ENCODE measurements around the gene ATP13A2.
"Not testable (repeated sequence)": the region's sequence is repeated elsewhere in the genome, so short reads cannot be mapped to it uniquely, and the experiment has no call there.

Gene ATP13A2

GRCh38 chr1:16978139-16978538 is 33.6 kb downstream of the ATP13A2 start:
- no peak for FAIRE-seq

- FAIRE-seq: no peak
Measured at GRCh38 chr1:16977377-16977776, 34.4 kb downstream of the ATP13A2 start.

DNA sequence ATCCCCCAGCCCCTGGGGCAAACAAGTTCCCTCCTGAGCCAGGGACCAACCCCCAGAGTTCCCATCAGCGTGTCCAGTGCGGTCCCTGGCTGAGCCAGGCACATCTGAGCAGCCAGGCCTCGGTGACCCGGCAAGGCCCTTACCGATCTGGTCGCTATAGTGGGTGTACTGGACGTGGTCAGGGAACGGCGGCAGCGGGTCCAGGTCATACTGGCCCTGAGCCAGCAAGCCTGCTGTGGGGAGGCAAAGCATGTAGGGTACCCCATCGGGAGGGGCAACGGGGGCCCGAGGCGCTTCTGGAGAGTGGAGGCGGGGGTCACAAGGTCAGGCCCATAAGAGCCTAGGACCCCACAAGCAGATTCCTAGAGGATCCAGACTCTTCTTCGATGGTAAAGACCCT is 34.8 kb downstream of the ATP13A2 start:
- no peak for FAIRE-seq

GRCh38 chr1:16975838-16976237 is 35.9 kb downstream of the ATP13A2 start:
- FAIRE-seq: no peak

DNA sequence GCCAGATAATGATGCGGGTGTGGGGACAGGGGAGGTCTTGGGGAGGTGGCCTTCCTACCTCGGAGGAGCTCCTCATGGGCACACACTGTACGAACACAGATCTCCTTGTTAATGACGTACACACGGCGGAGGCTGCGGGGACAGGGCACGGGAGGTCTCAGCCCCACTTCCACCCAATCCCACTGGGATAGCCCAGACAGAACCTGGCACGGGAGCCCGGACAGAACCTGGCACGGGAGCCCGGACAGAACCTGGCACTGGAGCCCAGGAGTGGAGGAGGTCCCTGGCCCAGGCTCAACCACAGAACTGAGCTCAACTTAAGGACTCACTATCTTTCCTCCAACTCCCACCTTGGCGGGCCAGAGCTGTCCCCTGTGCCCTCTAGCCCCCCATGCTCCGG is 36.5 kb downstream of the ATP13A2 start:
- FAIRE-seq: no peak

DNA sequence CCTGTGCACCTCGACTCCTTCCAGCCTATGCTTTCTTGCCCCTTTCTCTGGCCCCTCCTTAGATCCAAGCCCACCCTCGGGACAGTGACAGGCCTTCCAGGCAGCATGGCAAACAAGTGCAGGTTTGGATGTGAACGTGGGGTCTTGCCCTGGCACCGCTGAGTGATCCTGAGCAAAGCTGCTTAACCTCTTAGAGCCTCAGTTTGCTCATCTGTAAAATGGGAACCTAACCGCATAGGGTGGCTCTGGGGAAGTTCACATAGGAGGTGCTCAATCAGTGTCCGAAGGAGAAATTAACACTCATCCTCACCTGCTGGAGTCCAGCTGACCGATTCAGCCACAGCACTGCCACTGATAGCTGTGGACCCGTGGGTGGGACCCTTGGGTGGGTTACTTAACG is 38.5 kb downstream of the ATP13A2 start:
- no peak for FAIRE-seq

GRCh38 chr1:16972189-16972895 is 39.4 kb downstream of the ATP13A2 start:
- FAIRE-seq: no peak

DNA sequence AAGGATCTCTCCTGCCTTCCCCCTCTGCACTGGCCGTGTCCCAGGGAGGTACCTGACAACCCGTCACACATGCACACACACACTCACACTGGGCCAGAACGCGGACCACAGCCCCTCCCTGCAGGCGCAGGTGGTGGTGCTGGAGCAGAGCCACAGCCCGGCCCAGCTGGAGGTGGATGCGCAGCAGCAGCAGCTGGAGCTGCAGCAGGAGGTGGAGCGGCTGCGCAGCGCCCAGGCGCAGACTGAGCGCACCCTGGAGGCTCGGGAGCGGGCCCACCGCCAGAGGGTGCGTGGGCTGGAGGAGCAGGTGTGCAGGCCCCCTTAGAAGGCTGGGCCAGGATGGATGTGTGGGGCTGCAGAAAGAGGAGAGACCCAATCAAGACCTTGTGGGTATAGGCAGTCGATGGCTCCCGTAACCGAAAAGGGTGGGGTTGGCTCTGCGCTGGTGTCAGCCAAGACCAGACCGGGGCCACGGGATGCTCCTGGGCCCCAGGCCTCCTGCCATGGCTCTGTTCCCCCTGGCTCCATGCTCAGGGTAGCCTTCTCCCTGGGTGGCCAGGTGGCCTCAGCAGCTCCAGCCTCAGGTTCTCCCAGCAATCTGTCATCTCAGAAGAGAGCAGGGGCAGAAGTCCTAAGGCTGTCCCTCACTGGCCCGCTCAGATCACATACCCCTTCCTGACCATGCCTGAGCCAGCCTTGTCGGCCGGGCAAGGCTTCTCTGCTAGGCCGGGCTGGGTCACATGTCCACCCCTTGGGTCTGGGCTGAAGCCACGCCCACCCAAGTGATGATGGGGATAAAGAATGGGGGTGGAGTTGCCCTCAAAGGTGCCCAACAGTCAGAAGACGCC is 40.2 kb downstream of the ATP13A2 start:
- FAIRE-seq: no peak

DNA sequence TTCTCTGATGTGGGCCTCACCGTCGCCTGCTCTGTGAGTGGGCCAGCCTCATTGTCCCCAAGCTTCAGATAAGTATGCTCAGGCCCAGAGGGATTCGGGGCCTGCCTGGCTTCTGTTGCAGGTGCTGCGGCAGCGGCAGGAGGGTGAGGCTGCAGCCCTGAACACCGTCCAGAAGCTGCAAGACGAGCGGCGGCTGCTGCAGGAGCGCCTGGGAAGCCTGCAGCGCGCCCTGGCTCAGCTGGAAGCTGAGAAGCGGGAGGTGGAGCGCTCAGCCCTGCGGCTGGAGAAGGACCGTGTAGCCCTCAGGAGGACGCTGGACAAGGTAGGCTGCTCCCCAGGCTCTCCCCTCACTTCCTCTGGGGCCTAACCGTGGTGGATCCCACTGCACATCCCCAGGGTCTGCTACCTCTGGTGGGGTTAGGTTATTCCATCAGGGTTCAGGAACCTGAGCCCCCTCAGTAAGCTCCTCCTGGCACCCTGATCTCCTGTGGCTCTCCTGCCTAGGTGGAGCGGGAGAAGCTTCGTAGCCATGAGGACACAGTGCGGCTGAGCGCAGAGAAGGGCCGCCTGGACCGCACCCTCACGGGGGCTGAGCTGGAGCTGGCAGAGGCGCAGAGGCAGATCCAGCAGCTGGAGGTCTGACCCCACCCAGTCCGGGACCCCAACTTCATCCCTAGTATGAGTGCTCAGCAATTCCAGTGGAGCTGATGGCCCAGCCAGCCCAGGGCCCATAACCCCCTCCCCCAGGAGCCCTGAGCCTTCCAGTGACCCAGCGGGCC is 41.4 kb downstream of the ATP13A2 start:
- no peak for FAIRE-seq

GRCh38 chr1:16969651-16970050 is 42.1 kb downstream of the ATP13A2 start:
- FAIRE-seq: no peak

DNA sequence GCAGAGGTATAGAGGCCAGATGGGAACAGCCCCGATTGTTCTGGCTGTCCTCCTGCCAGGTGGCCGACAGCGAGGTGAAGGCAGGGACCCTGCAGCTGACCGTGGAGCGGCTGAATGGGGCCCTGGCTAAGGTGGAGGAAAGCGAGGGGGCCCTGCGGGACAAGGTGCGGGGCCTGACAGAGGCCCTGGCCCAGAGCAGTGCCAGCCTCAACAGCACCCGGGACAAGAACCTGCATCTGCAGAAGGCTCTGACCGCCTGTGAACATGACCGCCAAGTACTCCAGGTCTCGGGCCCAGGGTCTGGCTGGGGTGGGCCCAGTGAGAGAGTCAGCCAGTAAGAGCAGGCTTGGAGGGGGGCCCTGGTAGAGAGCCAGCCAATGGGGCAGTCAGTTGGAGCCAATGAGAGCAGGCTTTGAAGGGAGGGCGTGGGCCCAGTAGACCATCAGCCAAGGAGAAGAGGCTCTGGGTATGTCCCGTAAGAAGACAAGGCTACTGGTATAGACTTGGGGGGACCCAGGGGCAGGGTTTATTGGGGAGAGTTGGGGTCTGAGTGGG is 42.6 kb downstream of the ATP13A2 start:
- FAIRE-seq: no peak

DNA sequence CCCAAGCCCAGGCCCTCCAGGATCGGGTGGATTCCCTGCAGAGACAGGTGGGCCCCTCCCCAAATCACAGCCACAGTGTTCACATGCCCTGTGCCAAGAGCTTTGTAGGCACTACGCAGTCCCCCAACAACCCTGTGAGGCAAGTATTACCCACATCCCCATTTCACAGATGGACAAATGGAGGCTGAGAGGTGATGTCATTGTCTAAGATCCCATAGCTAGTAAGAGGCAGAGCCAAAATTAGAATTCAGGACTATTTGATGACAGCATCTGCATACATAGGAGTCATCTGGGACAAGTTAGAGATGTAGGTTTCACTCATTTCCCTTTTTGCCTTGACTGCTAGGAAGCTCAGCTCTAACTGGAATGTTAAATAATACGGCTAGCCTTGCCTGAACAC is 43.4 kb downstream of the ATP13A2 start:
- no peak for FAIRE-seq

- no peak for FAIRE-seq
Measured at GRCh38 chr1:16967962-16968361, 43.8 kb downstream of the ATP13A2 start.

DNA sequence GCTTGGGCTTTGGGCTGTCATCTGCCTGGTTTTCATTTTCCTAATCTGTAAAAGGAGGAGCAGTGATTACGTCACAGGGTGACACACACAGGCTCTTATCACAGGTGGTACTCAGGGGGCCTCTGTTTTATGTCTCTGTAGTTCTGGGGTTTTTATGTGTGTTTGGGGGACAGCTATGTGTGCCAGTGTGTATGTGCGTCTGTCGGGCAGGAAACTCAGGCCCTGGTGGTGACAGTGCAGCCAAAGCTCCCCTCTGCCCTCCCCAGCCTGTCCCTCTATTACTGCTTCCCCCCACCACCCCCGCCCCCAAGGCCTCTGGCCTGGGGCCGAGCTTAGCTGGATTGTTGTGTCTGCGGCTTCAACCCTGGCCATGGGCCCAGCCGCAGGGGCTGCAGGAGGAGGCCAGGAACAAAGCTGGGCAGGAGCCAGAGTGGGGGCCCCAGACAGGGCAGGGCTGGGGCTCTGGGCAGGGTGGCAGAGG is 44.6 kb downstream of the ATP13A2 start:
- FAIRE-seq: no peak

GRCh38 chr1:16966282-16966681 is 45.4 kb downstream of the ATP13A2 start:
- no peak for FAIRE-seq

GRCh38 chr1:16965486-16966067 is 46.2 kb downstream of the ATP13A2 start:
- FAIRE-seq: no peak

DNA sequence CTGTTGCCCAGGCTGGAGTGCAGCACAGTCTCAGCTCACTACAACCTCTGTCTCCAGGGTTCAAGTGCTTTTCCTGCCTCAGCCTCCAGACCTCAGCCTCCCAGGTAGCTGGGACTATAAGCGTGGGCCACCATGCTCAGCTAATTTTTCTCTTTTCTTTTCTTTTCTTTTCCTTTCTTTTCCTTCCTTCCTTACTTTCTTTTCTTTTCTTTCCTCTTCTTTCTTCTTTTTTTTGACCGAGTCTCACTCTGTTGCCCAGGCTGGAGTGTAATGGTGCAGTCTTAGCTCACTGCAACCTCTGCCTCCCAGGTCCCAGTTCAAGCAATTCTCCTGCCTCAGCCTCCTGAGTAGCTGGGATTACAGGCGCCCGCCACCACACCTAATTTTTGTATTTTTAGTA is 47.6 kb downstream of the ATP13A2 start:
- FAIRE-seq: not testable (repeated sequence)

- FAIRE-seq: no peak
Measured at GRCh38 chr1:16961297-16962133, 50.2 kb downstream of the ATP13A2 start.

DNA sequence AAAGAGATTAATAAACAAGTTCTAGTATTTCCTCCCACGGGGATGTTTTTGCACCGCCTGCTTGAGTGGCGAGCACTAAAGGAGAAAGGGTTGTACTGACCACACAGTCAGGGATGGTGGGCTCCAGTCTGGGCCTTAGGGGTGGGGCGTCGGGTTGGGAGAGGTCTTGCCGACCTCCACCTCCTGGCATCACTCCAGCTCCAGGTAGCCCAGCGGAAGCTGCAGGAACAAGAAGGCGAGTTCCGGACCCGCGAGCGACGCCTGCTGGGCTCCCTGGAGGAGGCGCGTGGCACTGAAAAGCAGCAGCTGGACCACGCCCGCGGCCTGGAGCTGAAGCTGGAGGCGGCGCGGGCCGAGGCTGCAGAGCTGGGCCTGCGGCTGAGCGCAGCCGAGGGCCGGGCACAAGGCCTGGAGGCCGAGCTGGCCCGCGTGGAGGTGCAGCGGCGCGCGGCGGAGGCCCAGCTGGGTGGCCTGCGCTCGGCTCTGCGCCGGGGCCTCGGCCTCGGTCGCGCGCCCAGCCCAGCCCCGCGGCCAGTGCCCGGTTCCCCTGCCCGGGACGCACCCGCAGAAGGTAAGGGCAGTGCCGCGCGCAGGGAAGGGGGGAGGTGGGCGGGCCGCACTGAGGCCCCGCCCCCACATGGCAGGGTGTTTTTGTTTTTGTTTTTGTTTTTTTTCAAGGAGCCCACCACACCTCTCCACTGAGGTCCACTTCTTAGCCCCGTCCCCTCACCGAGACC is 51.0 kb downstream of the ATP13A2 start:
- no peak for FAIRE-seq

DNA sequence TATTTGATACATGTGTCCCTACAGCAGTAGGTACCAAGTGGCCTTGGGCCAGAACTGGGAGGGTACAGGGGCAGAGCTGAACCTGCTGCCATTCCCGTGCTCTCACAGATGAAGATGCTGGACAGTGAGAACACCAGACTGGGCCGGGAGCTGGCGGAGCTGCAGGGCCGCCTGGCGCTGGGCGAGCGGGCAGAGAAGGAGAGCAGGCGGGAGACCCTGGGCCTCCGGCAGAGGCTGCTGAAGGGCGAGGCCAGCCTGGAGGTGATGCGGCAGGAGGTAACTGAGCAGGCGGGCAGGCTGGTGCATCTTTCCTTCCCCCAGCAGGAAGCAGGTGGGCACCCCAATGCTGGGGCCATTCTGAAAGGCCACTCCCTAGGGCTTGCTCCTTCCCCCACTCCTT is 53.3 kb downstream of the ATP13A2 start:
- FAIRE-seq: no peak

DNA sequence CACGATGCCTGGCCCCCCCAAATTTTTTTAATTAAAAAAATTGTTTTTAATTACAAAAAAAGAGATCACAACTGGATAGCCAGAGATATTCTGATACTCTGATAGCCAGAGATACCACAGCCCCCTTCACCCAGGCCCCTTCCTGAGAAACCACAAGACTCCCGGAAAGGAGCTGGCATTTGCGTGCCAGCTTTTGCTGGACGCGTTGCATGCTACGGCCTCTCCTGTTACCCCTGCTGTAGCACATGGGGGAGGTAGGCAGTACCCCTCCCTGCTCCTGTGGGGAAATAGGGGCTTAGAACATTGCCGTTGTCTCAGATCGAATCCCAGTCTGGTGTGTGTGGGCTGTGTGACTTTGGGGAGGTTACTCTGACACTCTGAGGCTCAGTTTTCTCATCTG is 54.0 kb downstream of the ATP13A2 start:
- FAIRE-seq: no peak
